HT1080 (cell line): Measurements from ENCODE around the gene COX6A1. TPM values are rescaled to one million over a fixed set of nuclear protein-coding genes. Genes with fewer than 3 reads are reported as not detected.

Source experiments
- DNase-seq: peaks from one replicate; pipeline ENCODE4 v3.0.0-alpha.2; 2015; ENCODE audit warnings: low read depth
- total RNA-seq: library from RNA; depleted of rRNA; stranded (reverse); fragments of >200 nt; shearing (Covaris generic); gene quantifications from 2 replicates; pipeline ENCODE4 v1.2.3, GENCODE V29; 2014; rRNA removed

The COX6A1 gene
- total RNA-seq, 1 experiment from 2014 or later, result 740 TPM

DNA sequence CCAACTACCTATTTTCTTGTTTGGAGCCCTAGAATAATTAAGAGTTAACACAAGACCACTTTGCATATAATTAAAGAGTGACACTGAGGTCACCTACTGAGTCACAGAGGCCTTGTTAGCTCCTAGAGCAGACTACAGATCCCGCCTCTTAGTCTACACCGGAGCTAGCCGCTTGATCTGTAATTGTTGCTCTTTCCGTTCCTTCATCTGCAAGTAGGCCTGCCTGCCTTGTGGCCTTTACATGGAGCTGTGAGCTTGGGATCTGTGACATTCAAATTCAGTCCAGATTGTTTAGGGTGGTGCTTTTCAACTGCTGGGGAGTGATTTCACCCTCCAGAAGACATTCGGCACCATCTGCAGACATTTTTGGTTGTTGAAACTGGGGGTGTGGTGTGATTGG is 52.4 kb downstream of the COX6A1 start:
- no peak for DNase-seq

Other genes starting within 250 kb of the COX6A1 start
- 107 and 112 TPM in 2 replicates for gene GCN1, start 243.4 kb upstream of the COX6A1 start, total RNA-seq
- 4,836 and 5,375 TPM in 2 replicates for gene RPLP0, start 237.0 kb upstream of the COX6A1 start, total RNA-seq
- 162 and 238 TPM in 2 replicates for gene PXN, start 172.4 kb upstream of the COX6A1 start, total RNA-seq
- gene RNU4-2, start 146.2 kb upstream of the COX6A1 start, total RNA-seq, result not detected in 2 replicates
- not detected in 2 replicates for gene RNU4-1, start 144.9 kb upstream of the COX6A1 start, total RNA-seq
- 0.40 and 1.6 TPM in 2 replicates for gene SIRT4, start 135.8 kb upstream of the COX6A1 start, total RNA-seq
- gene PLA2G1B, start 110.3 kb upstream of the COX6A1 start, total RNA-seq, result not detected in 2 replicates
- gene MSI1, start 68.9 kb upstream of the COX6A1 start, total RNA-seq, result 0.40 and 0.92 TPM in 2 replicates
- gene TRIAP1, start 8.3 kb downstream of the COX6A1 start, total RNA-seq, result 44.0 and 48.3 TPM in 2 replicates
- gene GATC, start 8.3 kb downstream of the COX6A1 start, total RNA-seq, result 20.9 and 23.5 TPM in 2 replicates
- 251 and 280 TPM in 2 replicates for gene SRSF9, start 31.6 kb downstream of the COX6A1 start, total RNA-seq
- gene DYNLL1, start 58.0 kb downstream of the COX6A1 start, total RNA-seq, result 510 and 696 TPM in 2 replicates
- gene COQ5, start 91.0 kb downstream of the COX6A1 start, total RNA-seq, result 50.4 and 52.0 TPM in 2 replicates
- 35.1 and 43.3 TPM in 2 replicates for gene RNF10, start 96.2 kb downstream of the COX6A1 start, total RNA-seq
- gene POP5, start 143.3 kb downstream of the COX6A1 start, total RNA-seq, result 58.9 and 60.4 TPM in 2 replicates
- not detected in 2 replicates for gene CABP1, start 202.5 kb downstream of the COX6A1 start, total RNA-seq
- 98.3 and 99.4 TPM in 2 replicates for gene MLEC, start 249.0 kb downstream of the COX6A1 start, total RNA-seq